Endothelial cell of umbilical vein (primary cell): ENCODE data around the gene KDM3B. TPM values are rescaled to one million over a fixed set of nuclear protein-coding genes. Genes with fewer than 3 reads are reported as not detected.
A peak's percentile ranks its signal among the peaks of the same experiment; 100 is the strongest.

Experiments used
- BruUV-seq: library from RNA; stranded (reverse); fragments of 400-500 nt; replicated peaks from 2 replicates; lab custom pipeline; 2021; lab: Mats Ljungman, UMichigan
- CTCF ChIA-PET: fragments of 300-600, 350-600 bp; sonication (Branson Sonifier 250); formaldehyde crosslinking; loops from one replicate; lab custom pipeline; 2021; ENCODE audit warnings: antibody characterized with exemption, inconsistent platforms; lab: Charles Lee
- POLR2A ChIA-PET: fragments of 300-600, 350-600 bp; sonication (Branson Sonifier 250); formaldehyde crosslinking; loops from one replicate; lab custom pipeline; 2021; ENCODE audit warnings: antibody characterized with exemption, inconsistent platforms; lab: Charles Lee
- DNase-seq: peaks from one replicate; pipeline ENCODE4 v3.0.0-alpha.2; 2011; ENCODE audit warnings: low read depth, low spot score
- FAIRE-seq: peaks from 2 replicates; lab custom pipeline; 2011; peaks lifted over from hg19 to GRCh38; lab: Jason Lieb, UNC
- H2AFZ ChIP-seq: 2 replicates; pipeline ENCODE4 v1.6.0; 2012; ENCODE audit warnings: low read depth, low read length, control low read depth, inconsistent platforms
- H3K27ac ChIP-seq: 2 replicates; pipeline ENCODE4 v1.5.1; 2011; ENCODE audit warnings: low read depth, mild to moderate bottlenecking, control low read depth, low read length, moderate library complexity; ENCODE audit not compliant: insufficient read depth
- H3K27me3 ChIP-seq, 2 experiments: 2 replicates each; pipeline versions ENCODE4 v1.6.0 to v1.6.1; 2011; ENCODE audit warnings: low read length in 2 of 2, mixed read lengths in 1 of 2; ENCODE audit not compliant: control insufficient read depth in 2 of 2, insufficient read depth in 2 of 2
- H3K36me3 ChIP-seq, 2 experiments: 2 replicates in 1 of 2; 3 replicates in 1 of 2; pipeline ENCODE4 v1.5.1; 2011; ENCODE audit warnings: low read length in 2 of 2, mild to moderate bottlenecking in 1 of 2, moderate library complexity in 1 of 2; ENCODE audit not compliant: control insufficient read depth in 2 of 2, insufficient read depth in 2 of 2; ENCODE audit errors: extremely low read depth in 1 of 2
- H3K4me1 ChIP-seq: 3 replicates; pipeline ENCODE4 v1.5.1; 2011; ENCODE audit warnings: mild to moderate bottlenecking, low read length; ENCODE audit not compliant: control insufficient read depth, insufficient read depth; ENCODE audit errors: extremely low read depth
- H3K4me2 ChIP-seq: 2 replicates; pipeline ENCODE4 v1.6.1; 2011; ENCODE audit warnings: low read length, control low read depth, mixed read lengths; ENCODE audit not compliant: insufficient read depth
- H3K4me3 ChIP-seq, 3 experiments: fragments of 200-600 bp in 1 of 3; sonication (generic), shearing (Covaris generic) in 1 of 3; replicated peaks in 1 of 3; 2 replicates each; pipeline ENCODE4 v1.5.1; 2011 to 2016; ENCODE audit warnings: control low read depth in 3 of 3, low read length in 3 of 3, mild to moderate bottlenecking in 2 of 3, inconsistent platforms in 1 of 3, low read depth in 1 of 3, moderate library complexity in 1 of 3; ENCODE audit not compliant: insufficient read depth in 1 of 3
- H3K79me2 ChIP-seq: 2 replicates; pipeline ENCODE4 v1.6.0; 2012; ENCODE audit warnings: low read length, inconsistent platforms; ENCODE audit not compliant: control insufficient read depth, insufficient read depth
- H3K9ac ChIP-seq: replicated peaks from 2 replicates; pipeline ENCODE3; 2011; ENCODE audit warnings: low read length, control low read depth; ENCODE audit not compliant: insufficient read depth; ENCODE audit errors: extremely low read depth
- H3K9me1 ChIP-seq: replicated peaks from 3 replicates; pipeline ENCODE4 v1.6.0; 2011; ENCODE audit warnings: mild to moderate bottlenecking, low read length; ENCODE audit not compliant: control insufficient read depth, insufficient read depth; ENCODE audit errors: extremely low read depth
- H3K9me3 ChIP-seq: replicated peaks from 2 replicates; pipeline ENCODE4 v1.5.1; 2012; ENCODE audit warnings: low read length, inconsistent platforms; ENCODE audit not compliant: control insufficient read depth, insufficient read depth
- H4K20me1 ChIP-seq: replicated peaks from 2 replicates; pipeline ENCODE3; 2011; ENCODE audit warnings: mild to moderate bottlenecking, low read length; ENCODE audit not compliant: control insufficient read depth, insufficient read depth; ENCODE audit errors: extremely low read depth
- EZH2 ChIP-seq: IDR thresholded peaks from 2 replicates; pipeline ENCODE4 v1.6.1; 2012; ENCODE audit warnings: borderline replicate concordance, low read depth, mild to moderate bottlenecking, moderate library complexity, low read length, inconsistent platforms; ENCODE audit not compliant: severe bottlenecking
- FOS ChIP-seq: IDR thresholded peaks from 2 replicates; pipeline ENCODE4 v1.6.1; 2011; ENCODE audit warnings: mild to moderate bottlenecking, low read length, moderate library complexity, borderline replicate concordance; ENCODE audit not compliant: insufficient read depth
- GATA2 ChIP-seq: IDR thresholded peaks from 2 replicates; pipeline ENCODE4 v1.7.0; 2011; ENCODE audit warnings: low read depth, mild to moderate bottlenecking, moderate library complexity, mixed read lengths, low read length; ENCODE audit not compliant: insufficient read length, insufficient read depth
- JUN ChIP-seq: IDR thresholded peaks from 2 replicates; pipeline ENCODE4 v1.6.1; 2011; ENCODE audit warnings: borderline replicate concordance, low read depth; ENCODE audit not compliant: insufficient read length, insufficient read depth
- MAX ChIP-seq: IDR thresholded peaks from 2 replicates; pipeline ENCODE4 v1.6.1; 2011; ENCODE audit not compliant: insufficient read depth, insufficient read length
- MYC ChIP-seq: IDR thresholded peaks from one replicate; pipeline ENCODE4 v1.6.1; 2011; ENCODE audit warnings: mild to moderate bottlenecking, low read depth, low read length
- POLR2A ChIP-seq: IDR thresholded peaks from 2 replicates; pipeline ENCODE4 v1.6.1; 2012; ENCODE audit warnings: low read depth, mild to moderate bottlenecking, control low read depth, low read length
- POLR2AphosphoS5 ChIP-seq: IDR thresholded peaks from 2 replicates; pipeline ENCODE4 v1.6.1; 2012; ENCODE audit warnings: low read depth, mild to moderate bottlenecking, control low read depth, low read length, moderate library complexity; ENCODE audit not compliant: insufficient read depth
- dilution Hi-C: fragments of 300-500 bp; cut with MboI; formaldehyde crosslinking; loops from one replicate; pipeline ENCODE4 v1.15.0; 2019; ENCODE audit warnings: low sequenced_read_pairs; ENCODE audit not compliant: extremely low pct_ligation_motif_present
- intact Hi-C: fragments of 100-400 bp; cut with micrococcal nuclease; formaldehyde crosslinking; loops from one replicate; pipeline ENCODE4 v1.10.0; 2022
- polyA plus RNA-seq, 4 experiments: library from polyadenylated mRNA; depleted of rRNA in 3 of 4; stranded (reverse) in 3 of 4; unstranded in 1 of 4; fragments of >200 nt; gene quantifications; 2 replicates each; pipeline versions ENCODE4 v1.2.1 to v1.2.3, GENCODE V29; 2011 to 2012; ENCODE audit warnings: missing spikeins in 1 of 4
- total RNA-seq: library from RNA; stranded (reverse); gene quantifications from 2 replicates; pipeline ENCODE4 v1.2.3, GENCODE V29; 2021

Gene KDM3B
- total and polyA plus RNA-seq, 2 donors (not counting 3 experiments of a cell fraction or from before 2014, with no cell fraction given) = 19.0 to 55.7 TPM

DNA sequence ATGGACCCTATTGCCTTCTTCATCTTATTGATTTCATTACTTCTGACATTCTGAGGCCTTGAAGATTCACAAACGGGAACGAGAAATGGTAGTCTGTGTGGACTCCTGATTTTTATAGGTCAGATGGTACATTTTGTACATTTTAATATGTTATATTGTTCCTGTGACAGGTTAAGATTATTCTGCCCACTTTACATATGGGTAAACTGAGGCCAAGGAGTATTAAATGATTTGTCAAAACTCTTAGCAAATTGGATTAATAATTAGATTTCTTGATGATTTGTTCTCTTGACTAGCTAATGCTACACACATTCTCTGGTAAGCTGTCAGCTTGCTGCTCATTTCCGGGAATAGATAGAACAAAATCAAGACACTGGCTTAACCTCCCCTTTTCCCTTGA, 12.5 kb upstream of the KDM3B start:
- Histone ChIP-seq H3K9me3 (no peaks in the 10 kb centered on the region), H4K20me1 (no peaks in the 10 kb centered on the region), H3K27me3 (no peaks in the 10 kb centered on the region), H3K4me3 (peak overlapping the region in 1 of 3 experiments; percentile 62), H3K36me3 (peaks cover 8 to 12% of the 10 kb centered on the region in 2 experiments), H3K79me2 (peaks cover 34% of the 10 kb centered on the region), H3K4me1 (peaks cover 13% of the 10 kb centered on the region), H3K9me1 (no peaks in the 10 kb centered on the region), H3K4me2 (peak overlapping the region; percentile 59), H2AFZ (no peak overlapping the region), H3K9ac (no peak overlapping the region), H3K27ac (no peak overlapping the region)
- no TSS peak for BruUV-seq
- intact Hi-C loops (no loop called here), dilution Hi-C loops (no loop called here)
- TF ChIP-seq EZH2 (no peak), GATA2 (no peak), MAX (no peak), POLR2AphosphoS5 (no peak), JUN (no peak), POLR2A (no peak), FOS (no peak), MYC (no peak)
- no peak for DNase-seq
- ChIA-PET POLR2A (interaction anchor here (4.3 kb wide), 1 partner anchor 13 kb away, joined by 58 read pairs; the partner anchor contains the start of gene KDM3B), CTCF (interaction anchor here (1.9 to 4.1 kb wide), 3 partner anchors 12 to 116 kb away, joined by 6 to 64 read pairs (median 18); partner anchors contain the start of gene KDM3B)
- no peak for FAIRE-seq
